ENCODE data around the gene ITM2C.

ITM2C gene

DNA sequence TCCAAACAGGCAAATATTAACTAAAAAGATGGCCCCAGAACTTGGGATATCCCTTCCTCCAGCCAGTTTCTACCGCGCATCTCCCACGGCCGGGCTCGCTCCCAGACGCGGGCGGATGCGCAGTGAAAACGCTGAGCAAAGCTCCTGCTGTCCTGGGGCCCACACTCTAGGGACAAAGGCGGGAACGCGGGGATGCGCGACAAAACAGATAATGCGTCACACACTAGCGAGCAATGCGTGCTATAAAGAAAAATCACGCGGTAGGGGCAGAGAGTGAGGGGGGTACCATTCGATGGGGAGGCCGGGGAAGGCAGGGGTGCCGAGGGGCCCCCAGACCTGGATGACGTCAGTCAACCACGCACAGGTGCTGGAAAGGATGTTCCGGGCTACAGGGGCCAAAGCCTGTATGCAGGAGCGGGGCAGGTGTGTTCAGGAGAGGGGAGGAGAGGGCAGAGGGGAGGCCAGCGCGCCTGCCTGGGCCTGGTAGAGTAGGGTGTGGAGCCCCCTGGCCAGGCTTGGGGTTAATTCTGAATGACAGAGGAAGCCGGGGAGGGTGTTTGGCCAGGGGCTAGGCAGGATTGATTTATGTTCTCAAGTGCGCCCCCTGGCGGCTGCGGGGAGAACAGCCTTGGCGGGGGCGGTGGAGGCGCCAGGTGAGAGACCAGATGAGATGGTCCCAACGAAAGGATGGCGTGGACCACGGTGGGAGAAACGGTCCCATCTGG, 14.9 kb upstream of the ITM2C start:
- DNase-seq (ENCODE audit: low read depth in 1 of 2, low spot score in 1 of 2), result peak; percentile 35 to 63

DNA sequence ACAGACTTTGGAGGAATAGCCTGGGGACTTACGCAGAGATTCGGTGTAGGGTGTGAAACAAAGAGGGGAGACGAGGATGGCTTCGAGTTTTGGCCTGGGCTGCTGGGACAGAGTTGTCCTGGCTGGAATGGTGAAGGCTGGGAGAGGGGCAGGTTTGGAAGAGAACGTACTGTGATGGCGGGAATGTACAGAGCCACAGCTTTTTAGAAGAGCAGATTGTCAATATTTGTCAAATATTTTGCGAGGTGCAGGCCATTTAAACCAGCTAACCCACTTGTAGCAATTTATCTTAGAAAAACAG, 14.4 kb upstream of the ITM2C start:
- DNase-seq (ENCODE audit: low read depth in 1 of 2, low spot score in 1 of 2), result no peak

DNA sequence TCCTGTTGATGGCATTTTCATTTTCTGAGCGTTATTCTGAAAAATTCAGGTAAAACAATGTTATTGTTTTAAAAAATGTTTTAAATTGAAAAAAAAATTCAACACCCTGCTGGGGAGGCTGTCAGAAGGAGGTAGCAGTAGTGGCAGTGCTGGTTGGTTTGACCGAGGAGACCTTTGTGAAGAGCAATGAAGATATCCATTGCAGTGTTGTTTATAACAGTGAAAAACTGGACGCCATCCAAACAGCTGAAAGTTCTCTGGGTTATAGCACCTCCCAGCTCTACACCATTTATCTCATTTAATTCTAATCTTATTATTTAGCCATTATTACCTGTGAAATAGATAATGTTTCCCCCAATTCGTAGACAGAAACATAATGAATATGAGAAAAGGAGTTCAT, 12.6 kb upstream of the ITM2C start:
- no peak for DNase-seq (ENCODE audit: low read depth in 1 of 2, low spot score in 1 of 2)

DNA sequence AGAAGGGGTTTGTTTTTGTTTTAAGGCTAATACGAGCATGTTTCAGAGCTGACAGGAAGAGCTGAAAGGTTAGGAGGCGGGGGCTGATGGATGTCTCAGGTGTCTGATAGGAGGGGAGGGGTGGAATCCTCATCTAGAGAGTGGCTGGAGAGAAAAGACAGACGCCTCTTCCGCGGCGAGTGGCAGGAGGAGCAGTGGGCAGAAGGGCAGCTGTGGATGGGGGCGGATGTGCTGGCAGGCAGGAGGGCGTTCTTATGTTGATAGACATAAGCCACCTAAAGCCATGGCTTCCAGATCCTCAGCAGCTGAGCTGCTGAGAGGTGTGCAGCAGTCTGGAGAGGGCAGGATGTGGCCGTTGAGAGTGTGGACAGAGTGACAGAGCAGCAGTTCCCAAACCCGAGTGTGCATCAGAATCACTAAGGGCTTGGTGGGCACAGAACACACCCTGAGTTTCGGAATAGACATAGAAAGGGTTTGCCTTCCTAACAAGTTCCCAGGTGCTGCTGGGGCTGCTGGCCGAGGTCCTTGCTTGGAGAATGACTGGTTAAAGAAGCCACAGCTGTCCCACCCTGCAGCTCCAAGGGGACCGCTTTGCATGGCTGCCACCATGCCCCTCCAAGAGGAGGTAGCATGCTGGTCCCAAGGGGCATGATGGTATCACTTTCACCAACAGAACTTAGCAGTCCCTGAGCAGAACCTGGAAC, 3.0 kb upstream of the ITM2C start:
- no peak for DNase-seq (ENCODE audit: low read depth in 1 of 2, low spot score in 1 of 2)

DNA sequence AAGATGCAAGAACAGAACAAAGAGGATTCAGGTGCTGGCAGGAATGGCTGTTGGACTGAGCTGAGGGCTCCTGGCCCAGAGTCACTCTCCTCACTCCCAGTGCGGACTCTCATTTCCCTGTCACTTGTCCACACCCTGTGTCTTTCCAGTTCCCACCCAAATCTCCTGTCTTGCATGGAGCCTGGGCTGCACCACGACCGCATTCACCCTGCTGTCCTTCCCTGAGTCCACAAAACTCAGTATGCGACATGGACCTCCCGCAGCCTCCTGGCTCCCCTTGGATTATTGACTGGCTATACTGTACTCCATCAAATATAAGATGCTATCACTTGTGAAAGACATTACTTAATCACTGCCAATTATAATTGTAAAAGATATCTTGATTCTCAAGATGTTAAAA, 2.5 kb upstream of the ITM2C start:
- no peak for DNase-seq (ENCODE audit: low read depth in 1 of 2, low spot score in 1 of 2)

DNA sequence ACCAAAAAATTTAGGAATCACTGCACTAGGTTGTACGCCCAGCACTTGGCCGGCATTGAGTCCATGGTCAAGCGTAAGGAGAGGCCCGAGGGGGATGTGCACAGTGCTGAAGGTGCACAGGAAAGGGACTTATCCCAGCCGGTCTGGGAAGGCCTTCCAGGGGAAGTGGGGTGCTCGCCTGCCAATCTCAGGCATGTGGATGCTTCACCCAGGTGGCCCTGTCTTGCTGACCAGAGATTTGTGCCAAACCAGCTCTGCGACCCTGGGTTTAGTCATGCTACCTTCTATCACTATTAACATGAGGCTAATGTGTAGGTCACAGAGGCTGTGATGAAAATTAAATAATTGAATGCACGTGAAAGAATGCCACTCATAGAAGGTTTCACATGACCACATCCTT, 1.7 kb upstream of the ITM2C start:
- no peak for DNase-seq (ENCODE audit: low read depth in 1 of 2, low spot score in 1 of 2)

DNA sequence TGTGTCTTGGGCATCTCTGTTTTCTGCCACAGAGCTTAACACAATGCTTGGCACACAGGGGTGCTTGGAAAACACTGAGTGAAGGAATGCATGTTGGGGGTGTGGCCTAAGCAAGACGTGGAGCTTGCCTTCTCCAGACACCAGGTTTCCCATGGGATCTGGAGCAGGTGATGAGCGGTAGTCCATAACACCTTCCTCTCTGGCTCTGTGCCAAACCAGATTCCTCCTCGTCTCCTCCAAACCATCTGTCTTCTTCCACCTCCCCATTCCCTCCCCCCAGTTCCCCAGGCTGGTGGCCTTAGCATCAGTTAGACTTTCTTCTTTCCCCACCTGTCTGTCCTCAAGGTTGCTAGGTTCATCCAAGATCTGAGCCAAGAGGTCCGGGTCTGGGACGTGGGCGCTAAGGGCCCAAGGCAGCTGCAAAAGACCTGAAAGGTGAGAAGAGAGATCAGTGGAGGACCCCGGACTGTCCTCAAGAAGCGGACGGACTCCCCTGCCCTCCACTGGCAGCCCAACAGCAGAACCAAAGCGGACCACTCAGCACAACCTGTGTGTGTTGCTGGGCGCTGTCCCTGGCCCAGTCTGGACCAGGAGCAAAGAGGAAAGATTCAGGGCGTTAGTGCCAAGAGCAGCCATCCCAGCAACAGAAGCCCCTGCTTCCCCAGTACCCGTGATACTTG, 1.2 kb upstream of the ITM2C start:
- DNase-seq (ENCODE audit: low read depth in 1 of 2, low spot score in 1 of 2), result no peak

DNA sequence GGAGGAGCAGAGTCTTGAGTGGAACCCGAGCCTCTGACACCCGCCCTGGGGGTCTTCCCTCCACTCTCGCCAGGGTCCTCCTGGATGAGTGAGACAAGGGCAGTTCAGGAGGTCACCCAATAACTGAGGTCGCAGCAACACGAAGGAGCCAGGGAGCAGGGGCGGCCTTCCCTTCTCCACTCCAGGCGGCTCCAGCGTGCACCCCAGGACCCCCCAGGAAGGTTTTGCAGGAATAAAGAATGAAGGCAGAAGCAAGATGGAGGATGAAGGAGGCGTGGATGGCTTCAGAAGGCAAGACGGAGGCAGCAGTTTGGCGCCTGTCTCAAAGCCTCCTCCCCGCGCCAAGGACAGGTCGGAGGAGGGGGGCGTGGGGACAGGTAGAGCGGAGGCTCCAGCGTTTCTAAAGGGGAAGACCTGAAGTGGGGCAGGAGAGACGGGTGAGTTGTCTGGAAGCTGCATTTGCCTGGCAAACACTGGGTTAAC, 579 bp upstream of the ITM2C start:
- no peak for DNase-seq (ENCODE audit: low read depth in 1 of 2, low spot score in 1 of 2)

DNA sequence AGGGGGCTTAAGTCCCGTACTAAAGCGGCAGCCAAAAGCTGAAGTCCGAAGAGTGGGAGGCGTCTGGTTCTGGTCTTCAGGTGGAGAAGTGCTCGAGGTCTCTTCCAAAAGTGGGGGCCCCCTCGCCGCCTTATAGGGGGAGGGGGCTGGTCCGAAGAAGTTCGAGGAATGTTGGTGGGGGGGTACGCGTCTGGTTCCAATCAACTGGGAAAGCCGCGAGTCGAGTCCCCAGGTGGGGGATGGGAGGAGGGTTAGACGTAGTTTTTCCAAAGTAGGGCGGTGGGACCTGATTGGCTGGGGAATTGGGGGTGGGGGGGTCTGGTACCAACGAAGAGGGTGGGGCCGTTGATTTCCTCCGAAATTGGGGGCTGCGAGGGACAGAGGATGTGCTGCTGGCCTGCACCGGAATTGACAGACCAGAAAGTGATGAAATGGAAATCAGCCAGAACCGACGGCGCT, 594 bp downstream of the ITM2C start:
- DNase-seq (ENCODE audit: low read depth in 1 of 2, low spot score in 1 of 2), result no peak

DNA sequence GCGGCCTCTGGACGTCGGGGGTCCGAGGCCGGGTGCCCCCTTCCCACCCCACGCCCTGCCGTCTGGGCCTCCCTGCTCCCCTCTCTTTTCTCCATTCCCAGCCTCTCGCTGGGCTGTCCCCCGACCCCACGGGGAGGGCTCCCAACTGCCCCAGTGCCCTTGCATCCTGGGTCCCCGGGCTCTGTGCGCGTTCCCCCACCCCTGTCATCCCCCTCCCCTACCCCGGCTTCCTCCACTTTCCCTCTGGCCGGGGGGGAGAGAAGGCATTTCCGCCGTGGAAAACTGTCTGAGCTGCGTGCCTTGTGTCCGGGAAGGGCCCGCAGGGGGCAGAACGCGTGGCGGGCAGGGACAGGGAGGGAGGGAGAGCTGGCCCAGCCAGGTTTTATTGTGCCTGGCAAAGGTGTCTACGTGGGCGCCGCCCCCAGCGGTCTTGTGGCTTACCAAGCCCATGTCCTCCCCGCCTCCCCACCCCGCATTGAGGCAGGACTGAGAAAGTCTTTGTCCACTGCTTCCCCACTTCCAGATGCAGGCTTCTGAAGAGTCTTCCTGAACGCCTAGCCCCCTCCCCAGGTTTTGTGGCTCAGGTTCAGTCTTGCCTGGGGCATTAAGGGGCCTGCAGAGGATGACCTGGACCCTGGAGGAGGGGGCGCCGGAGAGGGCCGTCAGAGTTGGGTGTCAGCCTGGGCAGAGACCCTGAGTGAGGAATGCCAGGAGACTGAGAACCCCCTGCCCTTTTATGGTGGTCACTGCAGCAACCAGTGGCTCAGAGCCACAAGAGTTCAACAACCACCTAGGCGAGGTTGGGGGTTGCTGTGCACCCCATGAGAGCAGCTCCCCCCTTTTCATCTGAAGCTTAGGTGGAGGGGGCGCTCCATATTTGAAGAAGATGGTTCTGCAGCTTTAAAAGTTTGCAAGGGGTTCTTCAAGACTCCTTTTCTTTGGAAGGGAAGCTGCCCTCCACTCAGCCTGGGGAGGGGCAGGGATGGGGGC, 1.3 kb downstream of the ITM2C start:
- DNase-seq (ENCODE audit: low read depth in 1 of 2, low spot score in 1 of 2), result no peak

DNA sequence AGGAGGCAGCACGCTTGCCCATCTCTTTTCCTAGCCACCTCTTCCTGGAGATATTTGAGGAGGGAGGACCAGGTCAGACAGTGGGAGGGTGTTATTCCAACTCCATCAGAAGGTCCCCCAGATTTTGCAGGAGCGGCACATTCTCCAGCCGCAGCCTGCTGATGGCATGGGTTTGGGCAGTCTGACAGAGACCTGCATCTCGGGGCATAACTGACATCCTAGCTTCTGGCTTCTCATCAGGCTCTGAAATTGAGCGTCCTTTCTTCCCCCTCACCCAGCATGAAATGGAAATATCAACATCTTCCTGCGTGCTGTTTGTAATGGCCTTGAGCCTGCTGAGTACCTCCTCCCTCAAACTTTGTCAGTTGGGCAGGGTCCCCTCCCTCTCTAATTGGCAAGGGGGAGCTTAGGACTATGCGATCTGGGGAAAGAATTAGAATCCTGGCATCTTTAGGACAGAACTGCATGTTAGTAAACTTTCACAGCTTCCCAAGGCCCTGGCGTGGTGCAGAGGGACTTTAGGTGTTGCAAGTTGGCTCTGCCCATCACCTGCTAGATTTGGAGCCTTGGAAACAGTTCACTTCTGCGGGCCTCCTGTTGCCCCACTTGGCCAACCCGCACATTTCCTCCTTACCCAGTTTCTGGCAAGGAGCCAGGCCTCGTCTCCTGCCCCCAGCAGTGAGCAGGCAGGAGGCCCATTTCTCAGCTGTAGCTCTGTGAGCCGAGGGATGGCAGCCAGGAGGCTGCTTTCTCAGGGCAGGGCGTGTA, 2.2 kb downstream of the ITM2C start:
- peak in 1 of 2 donors; percentile 38 for DNase-seq (ENCODE audit: low read depth in 1 of 2, low spot score in 1 of 2)

DNA sequence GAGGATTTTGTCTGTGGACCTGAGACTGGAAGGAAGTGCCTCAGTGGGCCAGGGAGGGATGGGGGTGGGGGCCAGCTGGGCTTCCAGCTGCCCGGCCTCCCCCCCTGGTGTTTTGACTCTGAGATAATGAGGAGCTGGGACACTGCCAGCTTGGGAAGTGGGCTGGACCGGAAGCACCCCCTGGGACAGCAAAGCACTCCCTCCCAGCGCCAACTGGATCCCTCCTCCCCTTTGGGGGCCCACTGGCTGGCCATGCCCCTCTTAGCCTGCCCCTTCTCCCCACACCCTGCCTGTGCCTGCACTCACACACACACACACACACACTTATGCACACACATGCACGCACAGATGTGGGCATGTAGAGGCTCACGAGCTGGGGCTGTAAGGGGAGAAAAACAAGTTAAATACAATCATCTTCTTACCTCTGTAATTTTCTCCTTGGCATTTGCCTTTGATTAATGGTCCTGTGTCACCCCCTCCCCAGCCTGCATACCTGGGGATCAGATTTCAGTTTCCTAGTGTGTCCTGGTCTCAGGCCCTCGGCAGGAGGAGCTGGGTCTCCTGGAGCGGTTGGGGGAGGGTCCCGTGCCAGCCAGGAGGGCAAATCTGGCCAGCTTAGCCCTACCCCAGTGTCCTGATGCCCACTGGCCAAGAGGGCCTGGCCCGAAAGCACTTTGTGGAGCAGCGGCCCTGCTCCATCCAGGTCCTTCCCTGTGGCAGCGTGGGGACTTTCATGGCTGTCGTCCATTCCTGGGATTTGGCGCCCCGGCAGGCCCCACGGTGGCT, 3.6 kb downstream of the ITM2C start:
- no peak for DNase-seq (ENCODE audit: low read depth in 1 of 2, low spot score in 1 of 2)

DNA sequence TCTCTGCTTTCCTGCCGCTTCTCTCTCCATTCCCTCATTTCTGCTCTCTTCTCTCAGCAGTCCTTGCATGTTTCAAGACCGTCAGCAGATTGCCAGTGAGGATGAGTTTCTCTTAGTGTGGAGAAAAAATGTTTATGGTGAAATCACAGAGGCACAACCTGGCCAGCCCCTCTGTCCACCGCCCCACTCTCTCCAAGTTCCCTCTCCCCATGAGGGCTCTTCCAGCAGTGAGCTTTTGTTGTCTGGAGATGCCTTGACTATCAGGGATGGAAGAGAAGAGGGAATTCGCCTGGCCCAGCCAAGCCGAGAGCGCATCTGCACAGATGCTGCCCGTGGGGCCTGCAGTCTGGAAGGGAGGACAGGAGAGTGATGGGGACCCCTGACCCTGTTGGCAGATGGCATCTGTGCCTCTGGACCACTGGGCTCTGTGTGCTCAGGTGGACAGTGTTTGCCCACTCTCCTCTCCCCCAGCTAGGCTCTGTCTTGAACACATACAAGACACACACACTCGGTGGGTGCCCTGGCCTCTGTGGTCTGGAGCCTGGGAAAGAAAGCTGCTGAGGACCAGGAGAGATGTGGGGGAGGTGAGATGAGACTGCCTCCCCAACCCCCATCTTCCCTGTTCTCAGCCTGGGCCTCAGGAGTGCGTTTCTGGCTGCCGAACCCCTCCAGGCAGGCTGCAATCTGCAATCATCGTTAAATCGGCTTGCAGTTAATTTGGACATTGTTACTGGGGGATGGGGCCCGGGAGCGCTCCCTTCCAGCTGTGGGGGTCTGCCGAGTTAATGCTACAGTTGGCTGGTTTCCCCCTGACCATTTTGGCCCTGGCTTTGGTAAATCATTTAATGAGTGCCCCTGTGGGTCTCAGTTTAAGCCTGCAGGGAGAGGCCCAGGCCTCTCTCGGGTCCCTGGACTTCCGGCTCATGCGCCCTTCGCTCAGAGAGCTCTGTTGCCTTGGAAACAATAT, 4.5 kb downstream of the ITM2C start:
- no peak for DNase-seq (ENCODE audit: low read depth in 1 of 2, low spot score in 1 of 2)

DNA sequence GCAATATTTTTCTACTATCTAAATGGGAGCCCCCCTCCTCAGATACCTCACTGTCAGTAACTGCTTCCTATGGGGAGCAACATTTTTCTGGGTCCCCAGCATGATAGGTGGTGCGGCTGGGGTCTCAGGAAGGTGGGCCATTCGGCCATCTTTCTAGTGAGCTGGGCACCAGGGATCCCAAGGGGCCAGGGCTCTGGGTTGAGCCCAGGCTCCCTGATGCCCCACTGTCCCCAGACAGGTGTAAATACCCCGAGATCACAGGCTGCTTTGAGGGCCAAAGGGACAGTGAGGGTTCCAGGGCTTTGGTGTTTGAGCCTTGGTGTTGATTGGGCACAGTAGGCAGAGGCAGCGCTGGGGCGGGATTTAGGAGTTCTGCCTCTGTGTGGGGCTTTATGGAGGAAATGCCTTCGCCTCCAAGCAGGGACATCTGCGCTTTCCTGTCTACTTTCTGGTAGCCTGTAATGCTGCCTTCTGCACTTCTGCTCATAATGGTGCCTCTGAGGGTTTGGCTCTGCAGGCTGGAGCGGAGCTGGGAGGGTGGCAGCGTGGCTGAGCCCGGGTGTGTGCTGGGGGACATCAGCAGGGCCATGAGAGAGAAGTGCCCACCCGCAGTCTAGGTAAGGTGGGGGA, 5.3 kb downstream of the ITM2C start:
- no peak for DNase-seq (ENCODE audit: low read depth in 1 of 2, low spot score in 1 of 2)

DNA sequence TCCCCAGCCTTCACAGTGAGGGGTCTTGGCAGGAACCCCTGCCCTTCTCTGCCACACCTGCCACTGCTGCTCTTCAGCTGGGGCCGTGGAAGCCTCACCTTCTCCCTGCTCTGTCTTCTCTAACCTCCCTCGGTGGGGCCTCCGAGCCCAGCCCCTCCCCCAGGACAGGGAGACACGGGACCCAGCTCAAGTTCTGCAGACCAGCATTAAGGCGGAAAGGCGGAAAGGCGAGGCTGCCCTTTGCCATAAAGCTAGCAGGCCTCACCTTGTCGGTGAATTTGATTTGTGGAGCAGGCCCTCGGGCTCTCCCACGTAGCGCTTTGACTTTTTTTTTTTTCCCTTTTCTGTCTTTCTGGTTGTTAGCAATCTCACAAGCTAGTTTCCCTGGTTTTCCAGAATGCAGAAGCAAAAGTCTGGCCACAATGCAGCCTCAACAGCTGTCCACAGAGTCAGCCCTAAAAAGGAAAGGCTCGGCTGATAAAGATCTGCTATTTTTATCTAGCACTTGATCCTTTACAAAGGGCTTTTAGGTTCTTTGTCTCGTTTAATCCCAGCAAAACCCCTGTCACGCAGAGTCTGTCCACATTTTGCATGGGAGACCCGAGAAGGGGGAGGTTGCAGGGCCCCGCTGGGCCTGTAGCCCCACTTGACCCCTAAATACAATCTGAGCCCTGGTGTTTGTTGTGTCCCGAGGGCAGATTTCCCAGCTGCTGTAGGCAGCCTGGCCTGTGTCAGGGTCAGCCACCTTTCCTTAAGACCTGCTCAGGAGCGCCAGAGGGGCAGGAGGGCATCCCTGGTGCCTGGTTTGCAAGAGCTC, 6.0 kb downstream of the ITM2C start:
- no peak for DNase-seq (ENCODE audit: low read depth in 1 of 2, low spot score in 1 of 2)

DNA sequence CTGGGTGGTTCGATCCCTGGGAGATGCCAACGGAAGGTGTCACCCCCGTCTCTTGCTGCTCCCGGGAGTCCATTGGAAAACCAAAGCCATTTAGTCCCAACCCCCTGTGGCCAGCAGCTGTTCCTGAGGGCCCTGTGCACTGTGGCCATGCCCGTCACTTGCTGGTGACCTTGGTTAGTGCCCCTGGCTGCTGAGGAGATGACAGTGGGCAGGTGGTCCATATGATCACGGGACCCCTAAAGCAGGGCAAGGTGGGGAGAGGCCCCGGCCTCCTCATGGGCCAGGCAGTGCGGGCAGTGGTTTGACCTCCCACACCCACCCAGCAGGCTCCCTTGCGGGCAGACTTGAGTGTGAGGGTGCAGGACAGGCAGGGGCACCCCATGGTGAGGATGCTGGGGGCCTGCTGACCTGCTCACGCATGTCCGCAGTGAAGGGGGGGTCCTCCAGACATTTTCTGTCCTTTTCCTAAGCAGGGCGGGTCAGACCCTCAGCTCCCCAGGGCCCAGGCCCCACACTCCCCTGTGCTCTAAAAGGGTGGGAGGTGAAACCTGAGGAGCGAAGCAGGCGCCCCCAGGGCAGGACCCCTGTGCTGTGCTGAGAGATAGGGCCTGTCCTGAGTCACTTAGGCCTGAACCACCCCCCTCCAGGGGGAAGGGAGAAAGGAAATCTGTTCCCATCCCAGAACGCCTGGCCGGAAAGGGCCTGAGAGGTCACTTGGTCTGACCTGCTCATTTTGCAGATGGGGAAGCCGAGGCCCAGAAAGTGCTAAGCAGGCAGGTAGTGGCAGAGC, 6.8 kb downstream of the ITM2C start:
- no peak for DNase-seq (ENCODE audit: low read depth in 1 of 2, low spot score in 1 of 2)
